ENCODE measurements around the gene AEBP1.

Gene AEBP1

DNA sequence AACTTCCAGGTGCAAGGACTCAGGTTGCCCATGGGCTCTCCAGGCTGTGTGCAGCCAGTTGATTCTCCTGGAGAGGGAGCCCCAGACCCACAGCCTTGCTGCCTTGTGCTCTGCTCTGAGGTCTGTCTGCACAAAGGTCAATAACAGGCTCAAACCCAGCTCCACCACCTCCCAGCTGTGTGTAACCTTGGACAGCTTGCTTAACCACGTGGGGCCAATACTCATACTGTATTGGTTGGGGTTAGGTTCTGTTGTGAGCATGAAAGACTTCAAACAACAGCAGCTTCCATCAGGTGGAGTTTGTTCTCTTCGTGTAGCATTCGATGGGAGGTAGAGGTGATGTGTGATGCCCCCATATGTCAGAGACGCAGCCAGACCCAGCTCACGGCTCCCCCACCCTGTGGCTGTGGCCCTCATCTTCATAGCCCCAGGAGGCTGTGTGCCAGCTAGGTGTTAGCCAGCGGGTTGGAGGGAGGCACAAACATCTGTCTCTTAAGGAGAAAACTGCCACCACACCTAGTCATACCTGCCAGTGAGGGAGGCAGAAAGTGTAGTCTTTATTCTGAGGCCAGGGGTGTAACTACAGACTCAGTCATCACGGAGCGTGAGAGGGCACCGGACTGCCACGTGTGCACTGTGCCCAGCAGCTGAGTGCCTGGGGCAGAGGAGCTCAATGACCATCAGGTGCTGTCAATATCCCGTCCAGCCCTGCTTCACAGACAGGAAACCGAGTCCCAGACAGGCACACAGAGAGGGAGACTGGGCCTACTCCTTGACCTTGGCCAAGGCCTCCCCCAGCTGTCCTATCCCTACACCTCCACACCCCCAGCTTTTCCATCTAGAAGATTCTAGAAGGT, 27.3 kb downstream of the AEBP1 start:
- H4K8ac ChIP-seq (ENCODE audit: low read length) = no peak overlapping the region
- H3K79me1 ChIP-seq (replicated peaks; ENCODE audit: low read length, poor library complexity, severe bottlenecking) = no peaks in the 10 kb centered on the region

DNA sequence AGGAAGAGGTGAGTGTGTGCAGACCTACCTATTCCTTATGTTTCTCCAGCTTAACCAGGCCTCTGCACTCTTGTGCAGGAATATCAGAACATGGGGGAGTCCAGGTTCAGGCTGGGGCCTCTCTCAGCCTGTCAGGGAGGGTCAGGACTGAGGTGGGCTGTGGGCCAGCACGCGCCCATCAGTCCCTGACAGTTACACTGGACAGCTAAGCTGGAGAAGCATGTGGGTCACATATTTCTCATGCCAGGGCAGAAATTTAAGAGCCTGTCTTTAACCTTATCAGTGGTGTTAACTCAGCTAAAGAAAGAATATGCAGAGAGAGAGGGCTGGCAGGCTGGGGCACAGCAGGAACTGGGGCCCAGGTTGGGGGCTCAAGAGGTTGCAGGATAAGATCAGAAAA, 27.9 kb downstream of the AEBP1 start:
- Histone ChIP-seq H3K18ac (ENCODE audit: low read depth in 1 of 2, low read length in 2 of 2) (no peak overlapping the region), H3K4me3 (ENCODE audit: insufficient read depth in 1 of 2, low read depth in 1 of 2, low read length in 2 of 2) (no peak overlapping the region), H3K27ac (ENCODE audit: low read length, poor library complexity, severe bottlenecking) (no peak overlapping the region), H3K27me3 (ENCODE audit: control insufficient read depth in 1 of 2, insufficient read depth in 1 of 2, low read length in 2 of 2) (peaks cover 0 to 3% of the 10 kb centered on the region in 2 experiments), H3K14ac (ENCODE audit: low read length in 2 of 2) (no peak overlapping the region), H2BK5ac (ENCODE audit: low read depth, low read length, poor library complexity, severe bottlenecking) (no peak overlapping the region), H2BK15ac (ENCODE audit: low read depth, poor library complexity, severe bottlenecking) (peak overlapping the region; percentile 75), H3K4ac (ENCODE audit: low read depth in 1 of 2, low read length in 2 of 2) (no peak overlapping the region), H2BK120ac (ENCODE audit: low read depth, low read length) (no peak overlapping the region), H3K9ac (ENCODE audit: low read length) (no peak overlapping the region), H3K36me3 (ENCODE audit: control insufficient read depth in 1 of 2, insufficient read depth in 2 of 2, low read depth in 1 of 2, low read length in 2 of 2) (no peaks in the 10 kb centered on the region), H3K79me1 (replicated peaks; ENCODE audit: low read length, poor library complexity, severe bottlenecking) (no peaks in the 10 kb centered on the region), H4K91ac (ENCODE audit: low read length) (peak overlapping the region; percentile 2), H4K8ac (ENCODE audit: low read length) (no peak overlapping the region), H2AFZ (ENCODE audit: low read depth, low read length) (no peak overlapping the region), H3K9me3 (ENCODE audit: control insufficient read depth, low read length) (peaks cover 8% of the 10 kb centered on the region), H2BK12ac (ENCODE audit: low read length in 2 of 2) (peak overlapping the region in 1 of 2 experiments; percentile 25), H3K4me2 (ENCODE audit: low read length, poor library complexity, severe bottlenecking) (peak overlapping the region; percentile 8), H3K4me1 (ENCODE audit: control insufficient read depth, insufficient read depth, low read depth, low read length) (peaks cover 16% of the 10 kb centered on the region), H3K23ac (ENCODE audit: low read length in 2 of 2) (no peak overlapping the region), H2AK5ac (ENCODE audit: low read length, severe bottlenecking) (peak overlapping the region; percentile 83)
- DNase-seq = peak; percentile 20
- WGBS = 74% methylated on average over 2 of the region's 2 CpGs

More for the DNA sequence above, 27.3 kb downstream of the AEBP1 start:
- H3K27me3 ChIP-seq (ENCODE audit: control insufficient read depth in 1 of 2, insufficient read depth in 1 of 2, low read length in 2 of 2) = peaks cover 0 to 3% of the 10 kb centered on the region in 2 experiments
- peaks cover 16% of the 10 kb centered on the region for H3K4me1 ChIP-seq (ENCODE audit: control insufficient read depth, insufficient read depth, low read depth, low read length)
- H3K23ac ChIP-seq (ENCODE audit: low read length in 2 of 2) = no peak overlapping the region
- peak overlapping the region; percentile 7 to 25 for H2BK12ac ChIP-seq (ENCODE audit: low read length in 2 of 2)
- H3K4me3 ChIP-seq (ENCODE audit: insufficient read depth in 1 of 2, low read depth in 1 of 2, low read length in 2 of 2) = no peak overlapping the region
- H3K18ac ChIP-seq (ENCODE audit: low read depth in 1 of 2, low read length in 2 of 2) = peak overlapping the region in 1 of 2 experiments; percentile 75
- no peak overlapping the region for H2AFZ ChIP-seq (ENCODE audit: low read depth, low read length)
- peak overlapping the region; percentile 83 for H2AK5ac ChIP-seq (ENCODE audit: low read length, severe bottlenecking)
- peaks cover 8% of the 10 kb centered on the region for H3K9me3 ChIP-seq (ENCODE audit: control insufficient read depth, low read length)
- no peak overlapping the region for H2BK15ac ChIP-seq (ENCODE audit: low read depth, poor library complexity, severe bottlenecking)
- H3K4ac ChIP-seq (ENCODE audit: low read depth in 1 of 2, low read length in 2 of 2) = no peak overlapping the region
- H3K27ac ChIP-seq (ENCODE audit: low read length, poor library complexity, severe bottlenecking) = no peak overlapping the region
- no peak overlapping the region for H2BK5ac ChIP-seq (ENCODE audit: low read depth, low read length, poor library complexity, severe bottlenecking)
- WGBS = 79% methylated on average over 10 of the region's 12 CpGs
- H4K91ac ChIP-seq (ENCODE audit: low read length) = peak overlapping the region; percentile 84
- no peak overlapping the region for H3K4me2 ChIP-seq (ENCODE audit: low read length, poor library complexity, severe bottlenecking)
- no peak overlapping the region for H3K9ac ChIP-seq (ENCODE audit: low read length)
- peak; percentile 12 for DNase-seq
- no peak overlapping the region for H2BK120ac ChIP-seq (ENCODE audit: low read depth, low read length)
- H3K14ac ChIP-seq (ENCODE audit: low read length in 2 of 2) = no peak overlapping the region
- no peaks in the 10 kb centered on the region for H3K36me3 ChIP-seq (ENCODE audit: control insufficient read depth in 1 of 2, insufficient read depth in 2 of 2, low read depth in 1 of 2, low read length in 2 of 2)

GRCh38 chr7:44133295-44133694, 29.1 kb downstream of the AEBP1 start:
- no peak overlapping the region for H3K4me2 ChIP-seq (ENCODE audit: low read length, poor library complexity, severe bottlenecking)
- no peaks in the 10 kb centered on the region for H3K9me3 ChIP-seq (ENCODE audit: control insufficient read depth, low read length)
- H2AFZ ChIP-seq (ENCODE audit: low read depth, low read length) = no peak overlapping the region
- H3K4me3 ChIP-seq (ENCODE audit: insufficient read depth in 1 of 2, low read depth in 1 of 2, low read length in 2 of 2) = no peak overlapping the region
- H3K9ac ChIP-seq (ENCODE audit: low read length) = no peak overlapping the region
- H2BK15ac ChIP-seq (ENCODE audit: low read depth, poor library complexity, severe bottlenecking) = no peak overlapping the region
- peaks cover 16% of the 10 kb centered on the region for H3K4me1 ChIP-seq (ENCODE audit: control insufficient read depth, insufficient read depth, low read depth, low read length)
- no peaks in the 10 kb centered on the region for H3K79me1 ChIP-seq (replicated peaks; ENCODE audit: low read length, poor library complexity, severe bottlenecking)
- no peak overlapping the region for H3K23ac ChIP-seq (ENCODE audit: low read length in 2 of 2)
- H3K27ac ChIP-seq (ENCODE audit: low read length, poor library complexity, severe bottlenecking) = no peak overlapping the region
- H2AK5ac ChIP-seq (ENCODE audit: low read length, severe bottlenecking) = no peak overlapping the region
- H3K27me3 ChIP-seq (ENCODE audit: control insufficient read depth in 1 of 2, insufficient read depth in 1 of 2, low read length in 2 of 2) = peaks cover 0 to 7% of the 10 kb centered on the region in 2 experiments
- no peak overlapping the region for H2BK12ac ChIP-seq (ENCODE audit: low read length in 2 of 2)
- no peak overlapping the region for H3K18ac ChIP-seq (ENCODE audit: low read depth in 1 of 2, low read length in 2 of 2)
- H2BK5ac ChIP-seq (ENCODE audit: low read depth, low read length, poor library complexity, severe bottlenecking) = no peak overlapping the region
- no peak overlapping the region for H3K14ac ChIP-seq (ENCODE audit: low read length in 2 of 2)
- H4K91ac ChIP-seq (ENCODE audit: low read length) = no peak overlapping the region
- no peaks in the 10 kb centered on the region for H3K36me3 ChIP-seq (ENCODE audit: control insufficient read depth in 1 of 2, insufficient read depth in 2 of 2, low read depth in 1 of 2, low read length in 2 of 2)
- no peak overlapping the region for H4K8ac ChIP-seq (ENCODE audit: low read length)
- 51% methylated on average over 3 of the region's 3 CpGs for WGBS
- H2BK120ac ChIP-seq (ENCODE audit: low read depth, low read length) = no peak overlapping the region
- DNase-seq = no peak
- H3K4ac ChIP-seq (ENCODE audit: low read depth in 1 of 2, low read length in 2 of 2) = no peak overlapping the region

GRCh38 chr7:44134943-44135628, 30.9 kb downstream of the AEBP1 start:
- no peak overlapping the region for H2BK5ac ChIP-seq (ENCODE audit: low read depth, low read length, poor library complexity, severe bottlenecking)
- H3K4ac ChIP-seq (ENCODE audit: low read depth in 1 of 2, low read length in 2 of 2) = no peak overlapping the region
- H3K36me3 ChIP-seq (ENCODE audit: control insufficient read depth in 1 of 2, insufficient read depth in 2 of 2, low read depth in 1 of 2, low read length in 2 of 2) = no peaks in the 10 kb centered on the region
- H2BK15ac ChIP-seq (ENCODE audit: low read depth, poor library complexity, severe bottlenecking) = no peak overlapping the region
- DNase-seq = no peak
- no peak overlapping the region for H3K4me2 ChIP-seq (ENCODE audit: low read length, poor library complexity, severe bottlenecking)
- H2BK12ac ChIP-seq (ENCODE audit: low read length in 2 of 2) = no peak overlapping the region
- 96% methylated on average over 2 of the region's 4 CpGs for WGBS
- H4K91ac ChIP-seq (ENCODE audit: low read length) = no peak overlapping the region
- no peak overlapping the region for H2BK120ac ChIP-seq (ENCODE audit: low read depth, low read length)
- no peak overlapping the region for H2AFZ ChIP-seq (ENCODE audit: low read depth, low read length)
- H3K27ac ChIP-seq (ENCODE audit: low read length, poor library complexity, severe bottlenecking) = no peak overlapping the region
- H3K14ac ChIP-seq (ENCODE audit: low read length in 2 of 2) = no peak overlapping the region
- no peaks in the 10 kb centered on the region for H3K79me1 ChIP-seq (replicated peaks; ENCODE audit: low read length, poor library complexity, severe bottlenecking)
- H2AK5ac ChIP-seq (ENCODE audit: low read length, severe bottlenecking) = no peak overlapping the region
- H3K9me3 ChIP-seq (ENCODE audit: control insufficient read depth, low read length) = no peaks in the 10 kb centered on the region
- H3K4me3 ChIP-seq (ENCODE audit: insufficient read depth in 1 of 2, low read depth in 1 of 2, low read length in 2 of 2) = no peak overlapping the region
- no peak overlapping the region for H3K23ac ChIP-seq (ENCODE audit: low read length in 2 of 2)
- H3K4me1 ChIP-seq (ENCODE audit: control insufficient read depth, insufficient read depth, low read depth, low read length) = peaks cover 16% of the 10 kb centered on the region
- H3K9ac ChIP-seq (ENCODE audit: low read length) = no peak overlapping the region
- peaks cover 0 to 11% of the 10 kb centered on the region in 2 experiments for H3K27me3 ChIP-seq (ENCODE audit: control insufficient read depth in 1 of 2, insufficient read depth in 1 of 2, low read length in 2 of 2)
- H4K8ac ChIP-seq (ENCODE audit: low read length) = no peak overlapping the region
- H3K18ac ChIP-seq (ENCODE audit: low read depth in 1 of 2, low read length in 2 of 2) = no peak overlapping the region

All from mesenchymal stem cell (in vitro differentiated cells and primary cell).